Measurements from ENCODE around the gene SAMD4B. TPM values are rescaled to one million over a fixed set of nuclear protein-coding genes. Genes with fewer than 3 reads are reported as not detected.

The SAMD4B gene
- total RNA-seq, 1 donor from 2014 or later = 35.9 TPM

- no peak for DNase-seq (ENCODE audit: low spot score)
These were observed 83.5 kb downstream of the SAMD4B start for GRCh38 chr19:39425744-39426143.

GRCh38 chr19:39426170-39426569 is 83.9 kb downstream of the SAMD4B start:
- no peak for DNase-seq (ENCODE audit: low spot score)

- no peak for DNase-seq (ENCODE audit: low spot score)
These were observed 85.5 kb downstream of the SAMD4B start for GRCh38 chr19:39427707-39428106.

- DNase-seq (ENCODE audit: low spot score) = peak; percentile 92
These were observed 86.3 kb downstream of the SAMD4B start for GRCh38 chr19:39428283-39429112.

- peak; percentile 71 for DNase-seq (ENCODE audit: low spot score)
These were observed 88.7 kb downstream of the SAMD4B start for GRCh38 chr19:39430675-39431593.

GRCh38 chr19:39432677-39433025 is 90.4 kb downstream of the SAMD4B start:
- DNase-seq (ENCODE audit: low spot score) = no peak

- DNase-seq (ENCODE audit: low spot score) = no peak
These were observed 91.4 kb downstream of the SAMD4B start for GRCh38 chr19:39433480-39434079.

GRCh38 chr19:39434123-39435076 is 92.2 kb downstream of the SAMD4B start:
- no peak for DNase-seq (ENCODE audit: low spot score)

Other genes with a start within 250 kb of the SAMD4B start
- 1.2 TPM for gene PAK4, start 216.6 kb upstream of the SAMD4B start, total RNA-seq (ENCODE audit: insufficient read depth, low replicate concordance)
- gene NCCRP1, start 145.5 kb upstream of the SAMD4B start, total RNA-seq (ENCODE audit: insufficient read depth, low replicate concordance) = 1.4 TPM
- gene SYCN, start 138.2 kb upstream of the SAMD4B start, total RNA-seq (ENCODE audit: insufficient read depth, low replicate concordance) = not detected
- not detected for gene IFNL3, start 97.4 kb upstream of the SAMD4B start, total RNA-seq (ENCODE audit: insufficient read depth, low replicate concordance)
- gene IFNL4, start 93.6 kb upstream of the SAMD4B start, total RNA-seq (ENCODE audit: insufficient read depth, low replicate concordance) = not detected
- not detected for gene IFNL2, start 74.0 kb upstream of the SAMD4B start, total RNA-seq (ENCODE audit: insufficient read depth, low replicate concordance)
- gene IFNL1, start 46.0 kb upstream of the SAMD4B start, total RNA-seq (ENCODE audit: insufficient read depth, low replicate concordance) = not detected
- gene LRFN1, start 21.6 kb upstream of the SAMD4B start, total RNA-seq (ENCODE audit: insufficient read depth, low replicate concordance) = 4.8 TPM
- 7.9 TPM for gene GMFG, start 6.4 kb upstream of the SAMD4B start, total RNA-seq (ENCODE audit: insufficient read depth, low replicate concordance)
- gene PAF1, start 48.7 kb downstream of the SAMD4B start, total RNA-seq (ENCODE audit: insufficient read depth, low replicate concordance) = 12.5 TPM
- gene MED29, start 49.0 kb downstream of the SAMD4B start, total RNA-seq (ENCODE audit: insufficient read depth, low replicate concordance) = 13.7 TPM
- gene ZFP36, start 64.4 kb downstream of the SAMD4B start, total RNA-seq (ENCODE audit: insufficient read depth, low replicate concordance) = 15.4 TPM
- 37.8 TPM for gene PLEKHG2, start 70.2 kb downstream of the SAMD4B start, total RNA-seq (ENCODE audit: insufficient read depth, low replicate concordance)
- gene RPS16, start 93.5 kb downstream of the SAMD4B start, total RNA-seq (ENCODE audit: insufficient read depth, low replicate concordance) = 87.2 TPM
- gene SUPT5H, start 103.2 kb downstream of the SAMD4B start, total RNA-seq (ENCODE audit: insufficient read depth, low replicate concordance) = 41.4 TPM
- gene TIMM50, start 138.4 kb downstream of the SAMD4B start, total RNA-seq (ENCODE audit: insufficient read depth, low replicate concordance) = 109 TPM
- gene DLL3, start 156.5 kb downstream of the SAMD4B start, total RNA-seq (ENCODE audit: insufficient read depth, low replicate concordance) = not detected
- not detected for gene SELENOV, start 172.7 kb downstream of the SAMD4B start, total RNA-seq (ENCODE audit: insufficient read depth, low replicate concordance)
- 11.3 TPM for gene EID2B, start 190.4 kb downstream of the SAMD4B start, total RNA-seq (ENCODE audit: insufficient read depth, low replicate concordance)
- 10.1 TPM for gene EID2, start 197.7 kb downstream of the SAMD4B start, total RNA-seq (ENCODE audit: insufficient read depth, low replicate concordance)